Mesenchymal stem cell (in vitro differentiated cells and primary cell): ENCODE data around the gene DARS1.

Source experiments
- DNase-seq: peaks from one replicate; pipeline ENCODE4 v3.0.0-alpha.2; 2013
- H2AFZ ChIP-seq: one replicate; pipeline ENCODE4 v1.6.1; 2013; ENCODE audit warnings: low read depth, mild to moderate bottlenecking, control low read depth, inconsistent platforms, low read length, moderate library complexity
- H2AK5ac ChIP-seq: 2 replicates; pipeline ENCODE4 v1.6.1; 2013; ENCODE audit warnings: low read length, moderate library complexity, mild to moderate bottlenecking, inconsistent platforms; ENCODE audit not compliant: severe bottlenecking
- H2BK120ac ChIP-seq: one replicate; pipeline ENCODE4 v1.6.1; 2013; ENCODE audit warnings: low read depth, mild to moderate bottlenecking, inconsistent platforms, low read length, moderate library complexity
- H2BK12ac ChIP-seq, 2 experiments: one replicate each; pipeline ENCODE4 v1.6.1; 2013; ENCODE audit warnings: inconsistent platforms in 2 of 2, low read length in 2 of 2, mild to moderate bottlenecking in 2 of 2, moderate library complexity in 2 of 2, control low read depth in 1 of 2
- H2BK15ac ChIP-seq: one replicate; pipeline ENCODE4 v1.6.1; 2013; ENCODE audit warnings: mild to moderate bottlenecking, low read depth, inconsistent platforms; ENCODE audit not compliant: poor library complexity, severe bottlenecking
- H2BK5ac ChIP-seq: 2 replicates; pipeline ENCODE4 v1.6.1; 2013; ENCODE audit warnings: low read depth, mild to moderate bottlenecking, low read length, control low read depth, inconsistent platforms; ENCODE audit not compliant: poor library complexity, severe bottlenecking
- H3K14ac ChIP-seq, 2 experiments: one replicate each; pipeline ENCODE4 v1.6.1; 2013; ENCODE audit warnings: inconsistent platforms in 2 of 2, low read length in 2 of 2, control low read depth in 1 of 2, mild to moderate bottlenecking in 1 of 2, moderate library complexity in 1 of 2
- H3K18ac ChIP-seq, 2 experiments: one replicate each; pipeline ENCODE4 v1.6.1; 2013; ENCODE audit warnings: inconsistent platforms in 2 of 2, low read length in 2 of 2, control low read depth in 1 of 2, low read depth in 1 of 2, mild to moderate bottlenecking in 1 of 2
- H3K23ac ChIP-seq, 2 experiments: one replicate each; pipeline ENCODE4 v1.6.1; 2013; ENCODE audit warnings: inconsistent platforms in 2 of 2, low read length in 2 of 2, mild to moderate bottlenecking in 2 of 2, moderate library complexity in 2 of 2, control low read depth in 1 of 2
- H3K27ac ChIP-seq: 2 replicates; pipeline ENCODE4 v1.5.1; 2013; ENCODE audit warnings: mild to moderate bottlenecking, moderate library complexity, low read length, control low read depth, inconsistent platforms; ENCODE audit not compliant: poor library complexity, severe bottlenecking
- H3K27me3 ChIP-seq, 2 experiments: 2 replicates each; pipeline versions ENCODE4 v1.6.1 to v1.7.0; 2013; ENCODE audit warnings: low read length in 2 of 2, mild to moderate bottlenecking in 2 of 2, moderate library complexity in 2 of 2, control low read depth in 1 of 2, inconsistent platforms in 1 of 2; ENCODE audit not compliant: control insufficient read depth in 1 of 2, insufficient read depth in 1 of 2
- H3K36me3 ChIP-seq, 2 experiments: 2 replicates each; pipeline versions ENCODE4 v1.6.1 to v1.7.0; 2013; ENCODE audit warnings: low read length in 2 of 2, control low read depth in 1 of 2, inconsistent platforms in 1 of 2, low read depth in 1 of 2, mild to moderate bottlenecking in 1 of 2; ENCODE audit not compliant: insufficient read depth in 2 of 2, control insufficient read depth in 1 of 2
- H3K4ac ChIP-seq, 2 experiments: one replicate each; pipeline ENCODE4 v1.6.1; 2013; ENCODE audit warnings: inconsistent platforms in 2 of 2, low read length in 2 of 2, mild to moderate bottlenecking in 2 of 2, moderate library complexity in 2 of 2, control low read depth in 1 of 2, low read depth in 1 of 2
- H3K4me1 ChIP-seq: 2 replicates; pipeline ENCODE4 v1.6.1; 2013; ENCODE audit warnings: low read depth, low read length, control low read depth; ENCODE audit not compliant: control insufficient read depth, insufficient read depth
- H3K4me2 ChIP-seq: 2 replicates; pipeline ENCODE4 v1.6.1; 2013; ENCODE audit warnings: low read length, mild to moderate bottlenecking, inconsistent platforms; ENCODE audit not compliant: poor library complexity, severe bottlenecking
- H3K4me3 ChIP-seq, 2 experiments: 2 replicates each; pipeline versions ENCODE4 v1.5.1 to v1.7.0; 2013; ENCODE audit warnings: low read length in 2 of 2, mild to moderate bottlenecking in 2 of 2, control low read depth in 1 of 2, low read depth in 1 of 2; ENCODE audit not compliant: insufficient read depth in 1 of 2
- H3K79me1 ChIP-seq: replicated peaks from 2 replicates; pipeline ENCODE4 v1.6.1; 2013; ENCODE audit warnings: mild to moderate bottlenecking, control low read depth, low read length, inconsistent platforms; ENCODE audit not compliant: poor library complexity, severe bottlenecking
- H3K9ac ChIP-seq: 2 replicates; pipeline ENCODE4 v1.7.0; 2013; ENCODE audit warnings: mild to moderate bottlenecking, low read length, moderate library complexity
- H3K9me3 ChIP-seq: 2 replicates; pipeline ENCODE4 v1.7.0; 2013; ENCODE audit warnings: mild to moderate bottlenecking, low read length; ENCODE audit not compliant: control insufficient read depth
- H4K8ac ChIP-seq: one replicate; pipeline ENCODE4 v1.6.1; 2013; ENCODE audit warnings: inconsistent platforms, mild to moderate bottlenecking, low read length, moderate library complexity
- H4K91ac ChIP-seq: one replicate; pipeline ENCODE4 v1.6.1; 2013; ENCODE audit warnings: mild to moderate bottlenecking, low read length, inconsistent platforms
- WGBS: methylation state at CpG from one replicate; pipeline ENCODE4 v1.1.7; 2013; ENCODE audit warnings: mixed read lengths; 5-methylcytosine and 5-hydroxymethylcytosine counted together

DARS1 gene

GRCh38 chr2:135991861-135992260 lies 6.4 kb upstream of the DARS1 start:
- Histone ChIP-seq H2BK12ac (no peak overlapping the region), H3K27ac (no peak overlapping the region), H3K9ac (no peak overlapping the region), H2BK15ac (no peak overlapping the region), H3K4me3 (no peak overlapping the region), H3K9me3 (no peaks in the 10 kb centered on the region), H3K4ac (no peak overlapping the region), H2AFZ (no peak overlapping the region), H3K23ac (no peak overlapping the region), H3K14ac (no peak overlapping the region), H4K91ac (no peak overlapping the region), H3K79me1 (no peaks in the 10 kb centered on the region), H3K27me3 (no peaks in the 10 kb centered on the region), H4K8ac (no peak overlapping the region), H3K4me2 (no peak overlapping the region), H2AK5ac (no peak overlapping the region), H3K18ac (no peak overlapping the region), H3K36me3 (no peaks in the 10 kb centered on the region), H2BK120ac (no peak overlapping the region), H3K4me1 (no peaks in the 10 kb centered on the region), H2BK5ac (no peak overlapping the region)
- WGBS: 94% methylated on average over 4 of the region's 4 CpGs
- DNase-seq: no peak

GRCh38 chr2:135987441-135987840 lies 2.0 kb upstream of the DARS1 start:
- H2BK12ac ChIP-seq: no peak overlapping the region
- 94% methylated on average over 2 of the region's 2 CpGs for WGBS
- no peak overlapping the region for H2BK5ac ChIP-seq

GRCh38 chr2:135986507-135986906 lies 1.1 kb upstream of the DARS1 start:
- Histone ChIP-seq H3K18ac (no peak overlapping the region), H2BK15ac (no peak overlapping the region), H2BK5ac (no peak overlapping the region), H2BK12ac (no peak overlapping the region), H3K23ac (no peak overlapping the region), H3K27ac (no peak overlapping the region), H3K4me1 (peaks cover 3% of the 10 kb centered on the region), H3K4me3 (peak overlapping the region in 1 of 2 experiments; percentile 85), H4K91ac (no peak overlapping the region), H3K14ac (no peak overlapping the region), H3K9me3 (no peaks in the 10 kb centered on the region), H3K4me2 (no peak overlapping the region), H3K4ac (no peak overlapping the region), H3K79me1 (peaks cover 2% of the 10 kb centered on the region), H3K27me3 (no peaks in the 10 kb centered on the region), H3K36me3 (peaks cover 0 to 15% of the 10 kb centered on the region in 2 experiments), H4K8ac (no peak overlapping the region), H2AFZ (no peak overlapping the region), H3K9ac (no peak overlapping the region), H2BK120ac (no peak overlapping the region), H2AK5ac (no peak overlapping the region)
- DNase-seq: no peak
- 97% methylated on average over 3 of the region's 5 CpGs for WGBS

More at GRCh38 chr2:135987441-135987840, 2.0 kb upstream of the DARS1 start:
- Histone ChIP-seq H3K4me1 (peaks cover 3% of the 10 kb centered on the region), H3K4me2 (no peak overlapping the region), H2AK5ac (no peak overlapping the region), H3K36me3 (peaks cover 0 to 9% of the 10 kb centered on the region in 2 experiments), H2BK120ac (no peak overlapping the region), H3K4ac (no peak overlapping the region), H3K27me3 (no peaks in the 10 kb centered on the region), H3K4me3 (no peak overlapping the region), H3K27ac (no peak overlapping the region), H3K14ac (no peak overlapping the region), H3K23ac (no peak overlapping the region), H2BK15ac (no peak overlapping the region), H3K9ac (no peak overlapping the region), H4K8ac (no peak overlapping the region), H2AFZ (no peak overlapping the region), H4K91ac (no peak overlapping the region), H3K18ac (no peak overlapping the region), H3K79me1 (peaks cover 2% of the 10 kb centered on the region), H3K9me3 (no peaks in the 10 kb centered on the region)
- no peak for DNase-seq

GRCh38 chr2:135985826-135986393 lies 484 bp upstream of the DARS1 start:
- Histone ChIP-seq H2BK12ac (peak overlapping the region in 1 of 2 experiments; percentile 0), H3K4me2 (peak overlapping the region; percentile 24), H3K79me1 (peaks cover 6% of the 10 kb centered on the region), H4K8ac (peak overlapping the region; percentile 99), H3K4ac (peak overlapping the region; percentile 15 to 41), H3K18ac (peak overlapping the region; percentile 76 to 88), H2AFZ (peak overlapping the region; percentile 80), H3K9ac (peak overlapping the region; percentile 99), H3K27ac (peak overlapping the region; percentile 11), H2AK5ac (no peak overlapping the region), H3K36me3 (peaks cover 0 to 21% of the 10 kb centered on the region in 2 experiments), H3K9me3 (no peaks in the 10 kb centered on the region), H4K91ac (peak overlapping the region; percentile 57), H3K4me1 (peaks cover 3% of the 10 kb centered on the region), H3K4me3 (peak overlapping the region; percentile 85 to 88), H2BK5ac (no peak overlapping the region), H3K14ac (no peak overlapping the region), H3K23ac (no peak overlapping the region), H3K27me3 (no peaks in the 10 kb centered on the region), H2BK120ac (peak overlapping the region; percentile 36), H2BK15ac (peak overlapping the region; percentile 57)
- DNase-seq: no peak
- whole genome bisulfite sequencing: 51% methylated on average over 19 of the region's 19 CpGs
